Left lung (tissue), 10 donors: ENCODE data around the gene VTI1A. TPM values are rescaled to one million over a fixed set of nuclear protein-coding genes. Genes with fewer than 3 reads are reported as not detected.

Experiments used
- ATAC-seq: fragments of 200-7000 bp; cut with Tn5 transposase; one replicate; pipeline ENCODE4 v1.9.1; 2020; ENCODE audit warnings: moderate library complexity
- DNase-seq, 4 donors: peaks; one replicate each; pipeline ENCODE4 v3.0.0-alpha.2; 2013 to 2020
- H3K27ac ChIP-seq, 2 donors: fragments of 200-600 bp; sonication (generic) in 1 of 2; one replicate each; pipeline versions ENCODE4 v1.5.0 to v1.8.0; 2020 to 2021
- H3K27me3 ChIP-seq, 2 donors: fragments of 200-600 bp; sonication (generic) in 1 of 2; one replicate each; pipeline versions ENCODE4 v1.5.0 to v1.8.0; 2020 to 2021
- H3K36me3 ChIP-seq, 2 donors: fragments of 200-600 bp; sonication (generic) in 1 of 2; one replicate each; pipeline versions ENCODE4 v1.5.0 to v1.8.0; 2020 to 2021
- H3K4me1 ChIP-seq, 2 donors: fragments of 200-600 bp; one replicate each; pipeline ENCODE4 v1.8.0; 2021
- H3K4me3 ChIP-seq, 2 donors: fragments of 200-600 bp; sonication (generic) in 1 of 2; one replicate each; pipeline versions ENCODE4 v1.5.0 to v1.8.0; 2020 to 2021; ENCODE audit warnings: mild to moderate bottlenecking in 1 of 2
- H3K9me3 ChIP-seq, 2 donors: fragments of 200-600 bp; sonication (generic) in 1 of 2; one replicate each; pipeline versions ENCODE4 v1.5.0 to v1.8.0; 2020 to 2021
- CTCF ChIP-seq, 2 donors: fragments of 200-600 bp; sonication (generic) in 1 of 2; IDR thresholded peaks; one replicate each; pipeline versions ENCODE4 v1.5.0 to v1.8.0; 2021; ENCODE audit warnings: antibody characterized with exemption in 2 of 2
- intact Hi-C, 2 donors: fragments of 100-400 bp; cut with DNase I; formaldehyde crosslinking; loops; one replicate each; pipeline versions ENCODE4 v1.11.2 to v1.14.2; 2022
- polyA plus RNA-seq, 6 donors: library from polyadenylated mRNA; unstranded; fragments of 120-200 nt; gene quantifications; one replicate each; pipeline ENCODE4 v1.2.1, GENCODE V29; 2013; ENCODE audit not compliant: insufficient read length in 6 of 6
- total RNA-seq, 2 donors: library from RNA; stranded (reverse); fragmentation: NEBNext Ultra II Directional; extraction: Animal tissue kit (Norgen Biotek cat#: 25700); gene quantifications; one replicate each; pipeline ENCODE4 v1.2.1, GENCODE V29; 2021
- donor health status: DM: no; HTN: yes; CAD: no.
- donor health status: DM: no; HTN: no; CAD: no.

Gene VTI1A
- total and polyA plus RNA-seq, 8 donors = 13.6 to 39.0 (median 17.7) TPM

GRCh38 chr10:112680586-112680985 lies 233.6 kb downstream of the VTI1A start:
- H3K4me1 ChIP-seq = no peaks in the 10 kb centered on the region
- DNase-seq (no peak), ATAC-seq (no peak)
- no peaks in the 10 kb centered on the region for H3K27me3 ChIP-seq
- no peak overlapping the region for H3K4me3 ChIP-seq
- H3K27ac ChIP-seq = no peak overlapping the region
- TF ChIP-seq CTCF (IDR thresholded peaks at IDR 0.05) = no peak
- H3K9me3 ChIP-seq = no peaks in the 10 kb centered on the region
- intact Hi-C loops = no loop called here
- peaks cover 0 to 5% of the 10 kb centered on the region in 2 donors for H3K36me3 ChIP-seq

- Histone ChIP-seq H3K27ac (no peak overlapping the region), H3K4me1 (no peaks in the 10 kb centered on the region), H3K4me3 (no peak overlapping the region), H3K9me3 (no peaks in the 10 kb centered on the region), H3K36me3 (peaks cover 0 to 1% of the 10 kb centered on the region in 2 donors), H3K27me3 (no peaks in the 10 kb centered on the region)
- ATAC-seq (peak; percentile 77), DNase-seq (no peak)
- TF ChIP-seq CTCF (IDR thresholded peaks at IDR 0.05) = no peak
- intact Hi-C loops = no loop called here
Measured at GRCh38 chr10:112687647-112688046, 240.6 kb downstream of the VTI1A start.

DNA sequence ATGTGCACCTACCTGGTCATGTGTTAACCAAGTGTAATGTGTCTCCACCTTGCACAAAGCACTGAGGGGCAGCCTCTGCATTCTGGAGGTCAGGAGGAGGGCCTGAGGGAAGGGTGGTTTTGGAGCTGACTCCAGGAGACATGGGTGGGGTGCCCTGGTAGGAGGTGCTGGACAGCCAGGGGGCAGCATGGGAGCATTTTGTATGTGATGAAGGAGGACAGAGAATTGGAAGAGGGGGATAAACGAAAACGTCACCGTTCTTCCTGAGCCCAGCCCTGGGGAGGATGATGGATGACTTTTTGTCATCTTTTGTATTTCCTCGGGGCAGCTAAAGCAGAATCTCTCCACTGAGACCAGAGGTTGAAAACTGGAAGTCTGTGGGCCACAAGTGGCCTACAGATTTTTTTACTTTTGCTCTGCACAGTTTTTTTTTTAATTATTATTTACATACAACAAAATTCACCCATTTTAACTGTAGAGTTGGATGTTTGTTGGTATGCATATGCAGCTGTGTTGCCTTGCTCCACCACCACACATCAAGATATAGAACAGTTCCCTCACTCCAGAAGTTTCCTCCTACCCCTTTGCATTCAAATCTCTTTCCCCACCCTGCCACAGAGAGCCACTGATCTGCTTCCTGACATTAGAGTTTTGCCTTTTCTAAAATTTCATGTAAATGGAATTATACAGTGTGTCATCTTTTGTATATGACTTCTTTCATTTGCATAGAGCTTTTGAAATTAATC lies 242.5 kb downstream of the VTI1A start:
- intact Hi-C loops = no loop called here
- TF ChIP-seq CTCF (IDR thresholded peaks at IDR 0.05) = no peak
- DNase-seq (no peak), ATAC-seq (no peak)
- no peaks in the 10 kb centered on the region for H3K27me3 ChIP-seq
- H3K4me1 ChIP-seq = no peaks in the 10 kb centered on the region
- no peak overlapping the region for H3K27ac ChIP-seq
- H3K4me3 ChIP-seq = no peak overlapping the region
- peaks cover 0 to 4% of the 10 kb centered on the region in 2 donors for H3K36me3 ChIP-seq
- H3K9me3 ChIP-seq = no peaks in the 10 kb centered on the region

- Histone ChIP-seq H3K9me3 (no peaks in the 10 kb centered on the region), H3K36me3 (peaks cover 0 to 4% of the 10 kb centered on the region in 2 donors), H3K4me3 (no peak overlapping the region), H3K27me3 (no peaks in the 10 kb centered on the region), H3K4me1 (no peaks in the 10 kb centered on the region), H3K27ac (no peak overlapping the region)
- no peak for TF ChIP-seq CTCF (IDR thresholded peaks at IDR 0.05)
- DNase-seq (no peak), ATAC-seq (no peak)
- intact Hi-C loops = no loop called here
Measured at GRCh38 chr10:112695539-112695938, 248.5 kb downstream of the VTI1A start.

DNA sequence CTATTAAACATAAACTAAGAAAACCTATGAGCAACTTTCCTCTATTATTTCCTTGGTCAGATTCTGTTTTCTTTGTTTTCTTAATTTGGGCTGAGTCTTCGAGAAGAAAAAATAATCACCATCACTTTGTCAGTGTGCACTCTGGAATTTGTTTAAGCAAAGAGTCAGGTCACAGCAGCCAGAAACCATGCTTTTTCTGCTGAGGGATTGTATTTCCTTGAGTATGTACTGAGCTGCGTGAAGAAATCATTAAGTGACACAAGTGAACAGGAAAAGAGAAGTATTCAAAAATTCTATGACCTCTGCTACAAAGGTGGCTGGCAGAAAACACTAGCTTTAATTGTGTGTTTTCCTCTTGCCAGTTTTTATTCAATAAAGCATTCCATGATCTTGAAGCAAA lies 249.6 kb downstream of the VTI1A start:
- no peak for ATAC-seq
- H3K36me3 ChIP-seq = peaks cover 0 to 4% of the 10 kb centered on the region in 2 donors
- DNase-seq = no peak
- no peak overlapping the region for H3K27ac ChIP-seq
- no peaks in the 10 kb centered on the region for H3K4me1 ChIP-seq
- H3K4me3 ChIP-seq = no peak overlapping the region
- TF ChIP-seq CTCF (IDR thresholded peaks at IDR 0.05) = no peak
- intact Hi-C loops = no loop called here
- H3K27me3 ChIP-seq = no peaks in the 10 kb centered on the region
- H3K9me3 ChIP-seq = no peaks in the 10 kb centered on the region
